HepG2 (cell line): ENCODE measurements around the gene RFC2. TPM values are rescaled to one million over a fixed set of nuclear protein-coding genes. Genes with fewer than 3 reads are reported as not detected.

Experiments used
- ATAC-seq: fragments of 200-7000 bp; cut with Tn5 transposase; 3 replicates; pipeline ENCODE4 v1.9.1; 2020; ENCODE audit warnings: mild to moderate bottlenecking, moderate library complexity
- BruUV-seq: library from RNA; stranded (reverse); fragments of 400-500 nt; replicated peaks from 2 replicates; lab custom pipeline; 2021; lab: Mats Ljungman, UMichigan
- CTCF ChIA-PET: fragments of 300-600 bp; formaldehyde crosslinking; extraction: SDS; loops from one replicate; lab custom pipeline; 2021; ENCODE audit warnings: low total read pairs, inconsistent platforms, low intra/inter-chr PET ratio; lab: Yijun Ruan, JAX
- POLR2A ChIA-PET: fragments of 350-600 bp; sonication (Branson Sonifier 250); formaldehyde crosslinking; loops from one replicate; lab custom pipeline; 2020; ENCODE audit warnings: antibody characterized with exemption, inconsistent platforms; lab: Yijun Ruan, JAX
- DNase-seq: peaks from one replicate; pipeline ENCODE4 v3.0.0-alpha.2; 2015; ENCODE audit warnings: low spot score
- FAIRE-seq: peaks from 3 replicates; lab custom pipeline; 2011; peaks lifted over from hg19 to GRCh38; lab: Jason Lieb, UNC
- H2AFZ ChIP-seq: one replicate; pipeline ENCODE4 v1.6.1; 2011; ENCODE audit warnings: low read length, inconsistent platforms
- H3K27ac ChIP-seq: fragments of 300-600 bp; 3 replicates; pipeline ENCODE4 v1.8.0; 2011; ENCODE audit warnings: mixed run types, mild to moderate bottlenecking, mixed read lengths, low read length, inconsistent platforms; ENCODE audit not compliant: insufficient read depth; ENCODE audit errors: extremely low read length
- H3K27me3 ChIP-seq, 2 experiments: fragments of 200-600 bp in 1 of 2; 2 replicates in 1 of 2; 3 replicates in 1 of 2; pipeline versions ENCODE4 v1.6.0 to v1.8.0; 2011; ENCODE audit warnings: low read length in 2 of 2, mild to moderate bottlenecking in 2 of 2, moderate library complexity in 2 of 2, inconsistent platforms in 1 of 2; ENCODE audit not compliant: insufficient read depth in 2 of 2, control insufficient read depth in 1 of 2
- H3K36me3 ChIP-seq, 2 experiments: fragments of 200-600 bp in 1 of 2; replicated peaks in 1 of 2; 2 replicates in 1 of 2; 3 replicates in 1 of 2; pipeline versions ENCODE4 v1.5.1 to v1.8.0; 2011; ENCODE audit warnings: low read length in 2 of 2, inconsistent platforms in 1 of 2; ENCODE audit not compliant: insufficient read depth in 2 of 2, control insufficient read depth in 1 of 2
- H3K4me1 ChIP-seq: 2 replicates; pipeline ENCODE4 v1.5.1; 2012; ENCODE audit warnings: low read length, inconsistent platforms; ENCODE audit not compliant: insufficient read depth
- H3K4me2 ChIP-seq: 2 replicates; pipeline ENCODE4 v1.6.0; 2011; ENCODE audit warnings: low read depth, low read length, inconsistent platforms
- H3K4me3 ChIP-seq, 3 experiments: fragments of 200-600 bp in 1 of 3; sonication (generic), shearing (Covaris generic) in 1 of 3; replicated peaks in 1 of 3; 2 replicates each; pipeline ENCODE4 v1.5.1; 2011 to 2016; ENCODE audit warnings: low read length in 3 of 3, inconsistent platforms in 2 of 3, low read depth in 2 of 3, mild to moderate bottlenecking in 2 of 3, control low read depth in 1 of 3, mixed read lengths in 1 of 3; ENCODE audit not compliant: insufficient read depth in 1 of 3
- H3K79me2 ChIP-seq: one replicate; pipeline ENCODE4 v1.6.1; 2011; ENCODE audit warnings: low read length, inconsistent platforms; ENCODE audit not compliant: insufficient read depth
- H3K9ac ChIP-seq: 2 replicates; pipeline ENCODE4 v1.6.0; 2011; ENCODE audit warnings: mild to moderate bottlenecking, low read depth, low read length, inconsistent platforms; ENCODE audit not compliant: insufficient read depth
- H3K9me3 ChIP-seq: 2 replicates; pipeline ENCODE4 v1.5.1; 2012; ENCODE audit warnings: mild to moderate bottlenecking, low read length
- H4K20me1 ChIP-seq: 2 replicates; pipeline ENCODE4 v1.6.0; 2011; ENCODE audit warnings: inconsistent platforms, mild to moderate bottlenecking, low read length, moderate library complexity; ENCODE audit not compliant: insufficient read depth
- GFI1 ChIP-seq: sonication (generic); formaldehyde crosslinking; IDR thresholded peaks from 2 replicates; pipeline ENCODE4 v1.5.0; 2020; ENCODE audit warnings: missing genetic modification reagents, mild to moderate bottlenecking, borderline replicate concordance
- HCFC1 ChIP-seq: fragments of 150-350 bp; IDR thresholded peaks from 2 replicates; pipeline ENCODE4 v1.6.1; 2014; ENCODE audit warnings: low read depth, low read length
- HDAC6 ChIP-seq: fragments of 200-600 bp; sonication (generic); IDR thresholded peaks from 2 replicates; pipeline ENCODE4 v1.7.0; 2017; ENCODE audit warnings: mild to moderate bottlenecking, antibody characterized with exemption, low read length, low read depth
- LCORL ChIP-seq, 2 experiments: fragments of 450-650 bp in 1 of 2; sonication (generic) in 1 of 2; formaldehyde crosslinking in 1 of 2; IDR thresholded peaks; 2 replicates each; pipeline versions ENCODE4 v1.5.0 to v1.6.1; 2017 to 2020; ENCODE audit warnings: antibody characterized with exemption in 1 of 2, missing genetic modification reagents in 1 of 2
- ZBTB46 ChIP-seq: sonication (generic); formaldehyde crosslinking; IDR thresholded peaks from 2 replicates; pipeline ENCODE4 v1.4.0; 2020; ENCODE audit warnings: mild to moderate bottlenecking, missing genetic modification reagents, borderline replicate concordance
- ZNF10 ChIP-seq: sonication (generic); formaldehyde crosslinking; IDR thresholded peaks from 2 replicates; pipeline ENCODE4 v1.4.0; 2020; ENCODE audit warnings: mild to moderate bottlenecking, low read depth, missing genetic modification reagents, borderline replicate concordance
- ZNF276 ChIP-seq: sonication (generic); formaldehyde crosslinking; IDR thresholded peaks from 2 replicates; pipeline ENCODE4 v1.4.0; 2020; ENCODE audit warnings: mild to moderate bottlenecking, low read depth, missing genetic modification reagents
- ZNF33A ChIP-seq: sonication (generic); formaldehyde crosslinking; IDR thresholded peaks from 2 replicates; pipeline ENCODE4 v1.5.1; 2020; ENCODE audit warnings: missing genetic modification reagents, mild to moderate bottlenecking, moderate library complexity, borderline replicate concordance
- ZNF33B ChIP-seq: sonication (generic); formaldehyde crosslinking; IDR thresholded peaks from 2 replicates; pipeline ENCODE4 v1.5.1; 2020; ENCODE audit warnings: mild to moderate bottlenecking, missing genetic modification reagents
- ZNF609 ChIP-seq: sonication (generic); formaldehyde crosslinking; IDR thresholded peaks from 2 replicates; pipeline ENCODE4 v1.4.0; 2020; ENCODE audit warnings: mild to moderate bottlenecking, missing genetic modification reagents, borderline replicate concordance
- WGBS: methylation state at CpG from one replicate; pipeline ENCODE4 v1.1.6; 2017; ENCODE audit warnings: low lambda C conversion rate; 5-methylcytosine and 5-hydroxymethylcytosine counted together
- in situ Hi-C: cut with HindIII; loops from 2 replicates; pipeline ENCODE4 v1.10.0; 2017; ENCODE audit warnings: low pct_unique_long_range_greater_than_20kb; ENCODE audit not compliant: extremely low pct_ligation_motif_present
- intact Hi-C: fragments of 100-400 bp; cut with micrococcal nuclease; formaldehyde crosslinking; loops from one replicate; pipeline ENCODE4 v1.10.0; 2022; ENCODE audit not compliant: unreplicated experiment
- polyA plus RNA-seq, 8 experiments: library from polyadenylated mRNA; depleted of rRNA in 3 of 8; stranded (reverse) in 7 of 8; unstranded in 1 of 8; fragments of >200 nt; fragmentation: Illumina TruSeq in 4 of 8; extraction: Trizol in 4 of 8; gene quantifications; 2 replicates each; pipeline versions ENCODE4 v1.2.1 to v1.2.3, GENCODE V29; 2011 to 2016; ENCODE audit warnings: low read depth in 4 of 8, missing spikeins in 1 of 8, mixed read lengths in 1 of 8; ENCODE audit not compliant: insufficient read depth in 1 of 8
- total RNA-seq, 5 experiments: library from RNA; depleted of rRNA; stranded (reverse); fragments of >200 nt; fragmentation: Illumina TruSeq; extraction: Trizol; gene quantifications; 2 replicates each; pipeline ENCODE4 v1.2.3, GENCODE V29; 2016; ENCODE audit warnings: low read depth in 1 of 5

RFC2 gene
- total and polyA plus RNA-seq, 2 of the 13 experiments (the other 11 are each of a cell fraction or from before 2014, with no cell fraction given) = 14.6 to 43.5 TPM

- no peak for TF ChIP-seq ZNF33A (CRISPR knock-in tag)
These were observed 43.5 kb upstream of the RFC2 start (continued) for GRCh38 chr7:74297516-74298233.

- H3K27me3 ChIP-seq = no peaks in the 10 kb centered on the region
- peak; percentile 89 for DNase-seq
- H3K4me3 ChIP-seq = peak overlapping the region in 2 of 3 experiments; percentile 7 to 46; a peak in 4 of 6 replicates
- in situ Hi-C loops = no loop called here
- peak overlapping the region; percentile 60 for H3K9ac ChIP-seq
- no peaks in the 10 kb centered on the region for H3K9me3 ChIP-seq
- WGBS = 37% methylated on average over 17 of the region's 17 CpGs
- FAIRE-seq = peak; percentile 98
- peaks cover 57% of the 10 kb centered on the region for H3K4me1 ChIP-seq
- peaks cover 5% of the 10 kb centered on the region; the same call in 1 of the 2 replicates for H4K20me1 ChIP-seq
- H3K4me2 ChIP-seq = peak overlapping the region; percentile 94
- ChIA-PET POLR2A (interaction anchor here (0.6 to 2.1 kb wide), 6 partner anchors 15 to 119 kb away, joined by 3 to 11 read pairs (median 6); no protein-coding TSS in a partner anchor), CTCF (no interaction called here)
- H3K36me3 ChIP-seq = peaks cover 0 to 3% of the 10 kb centered on the region in 2 experiments; a peak in 1 of 5 replicates
- H2AFZ ChIP-seq = no peak overlapping the region
- H3K27ac ChIP-seq = peak overlapping the region; percentile 98
- H3K79me2 ChIP-seq = peaks cover 68% of the 10 kb centered on the region
- intact Hi-C loops = loop anchor here (1.0 to 5.0 kb wide), 2 partner anchors 37 to 88 kb away; no protein-coding TSS in a partner anchor
- no TSS peak for BruUV-seq
- peak; percentile 80 for ATAC-seq
- TF ChIP-seq ZNF609 (CRISPR knock-in tag) (peak; percentile 75; the same call in 1 of the 2 replicates), LCORL (IDR thresholded peaks at IDR 0.05) (peak; percentile 56; the same call in 1 of the 2 replicates), LCORL (CRISPR knock-in tag; IDR thresholded peaks at IDR 0.05) (peak; percentile 96), ZNF33B (CRISPR knock-in tag) (no peak; the same call in 1 of the 2 replicates), GFI1 (CRISPR knock-in tag) (no peak; the same call in 1 of the 2 replicates), HDAC6 (no peak), ZBTB46 (CRISPR knock-in tag) (no peak), ZNF10 (CRISPR knock-in tag) (no peak), ZNF276 (CRISPR knock-in tag) (no peak), HCFC1 (no peak)
These were observed 40.2 kb upstream of the RFC2 start for GRCh38 chr7:74294191-74294998.
